HUES6 (cell line): ENCODE results near the gene TRABD2B.

Experiments
- H3K27ac ChIP-seq: 2 replicates; pipeline ENCODE4 v1.7.0; 2013; ENCODE audit warnings: low read depth, mild to moderate bottlenecking, low read length, inconsistent platforms
- H3K27me3 ChIP-seq: 2 replicates; pipeline ENCODE4 v1.6.1; 2013; ENCODE audit warnings: low read length; ENCODE audit not compliant: control insufficient read depth, insufficient read depth
- H3K36me3 ChIP-seq: 2 replicates; pipeline ENCODE4 v1.6.1; 2013; ENCODE audit warnings: low read length; ENCODE audit not compliant: control insufficient read depth, insufficient read depth
- H3K4me1 ChIP-seq: 2 replicates; pipeline ENCODE4 v1.6.1; 2013; ENCODE audit warnings: low read length; ENCODE audit not compliant: control insufficient read depth, insufficient read depth
- H3K4me3 ChIP-seq: 2 replicates; pipeline ENCODE4 v1.5.1; 2013; ENCODE audit warnings: low read depth, low read length
- H3K9ac ChIP-seq: one replicate; pipeline ENCODE4 v1.6.1; 2013; ENCODE audit warnings: mild to moderate bottlenecking, low read length
- H3K9me3 ChIP-seq: 2 replicates; pipeline ENCODE4 v1.6.1; 2013; ENCODE audit warnings: low read depth, low read length; ENCODE audit not compliant: control insufficient read depth, insufficient read depth

The TRABD2B gene

DNA sequence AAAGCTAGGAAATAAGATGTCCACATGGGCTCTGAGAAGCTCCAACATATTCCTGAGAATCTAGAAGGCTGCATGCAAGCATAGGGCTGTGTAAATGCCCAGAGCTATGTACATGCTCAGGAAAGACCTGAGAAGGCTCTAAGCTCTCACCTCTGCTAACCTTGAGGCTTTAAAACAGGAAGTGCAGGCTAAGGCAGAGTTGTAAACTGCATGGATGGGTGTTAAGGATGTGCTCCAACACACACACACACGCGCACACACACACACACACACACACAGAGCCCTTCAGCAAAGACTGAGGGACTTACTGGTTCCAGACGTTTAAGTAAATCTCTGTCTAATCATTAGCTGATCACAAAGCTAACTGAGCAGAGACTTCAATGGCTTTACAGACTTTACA lies 162.9 kb downstream of the TRABD2B start:
- H3K27me3 ChIP-seq, result no peaks in the 10 kb centered on the region
- H3K9me3 ChIP-seq, result peaks cover 19% of the 10 kb centered on the region
- H3K4me3 ChIP-seq, result no peak overlapping the region
- H3K36me3 ChIP-seq, result no peaks in the 10 kb centered on the region
- H3K9ac ChIP-seq, result no peak overlapping the region
- no peak overlapping the region for H3K27ac ChIP-seq
- H3K4me1 ChIP-seq, result peaks cover 11% of the 10 kb centered on the region

DNA sequence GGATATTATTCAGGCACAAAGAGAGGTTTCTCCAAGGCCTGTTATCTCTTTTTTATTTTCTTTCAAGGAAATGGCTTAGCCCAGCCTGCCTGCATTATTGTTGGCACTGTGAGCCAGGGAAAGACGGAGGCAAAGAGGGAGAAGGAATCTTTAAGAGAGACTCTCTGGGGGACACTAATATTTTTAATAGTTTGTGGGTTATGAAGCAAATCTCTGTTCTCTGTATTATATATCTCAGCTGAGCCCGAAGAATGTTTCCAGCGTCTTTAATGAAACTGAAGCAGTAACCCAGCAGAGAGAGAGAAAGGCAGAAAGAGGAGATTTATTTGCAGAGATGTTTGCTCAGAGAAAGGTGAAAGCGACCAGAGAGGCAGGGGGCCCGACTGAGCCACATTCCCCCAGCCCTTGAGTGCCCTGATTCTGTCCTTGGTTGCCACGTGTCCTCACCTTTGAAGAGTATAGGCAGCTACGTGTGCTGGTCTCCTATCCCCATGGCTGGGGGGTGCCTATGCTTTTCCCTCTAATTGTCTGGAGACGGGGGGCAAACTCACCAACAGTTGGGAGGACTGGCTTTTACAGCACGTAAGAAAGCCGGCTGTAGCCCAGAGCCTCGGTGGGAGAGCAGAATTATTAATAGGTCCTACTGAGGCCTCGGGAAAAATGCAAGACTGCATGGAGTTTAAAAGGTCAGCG lies 166.4 kb downstream of the TRABD2B start:
- H3K4me1 ChIP-seq, result peaks cover 11% of the 10 kb centered on the region
- no peak overlapping the region for H3K27ac ChIP-seq
- H3K36me3 ChIP-seq, result no peaks in the 10 kb centered on the region
- no peak overlapping the region for H3K4me3 ChIP-seq
- H3K9ac ChIP-seq, result no peak overlapping the region
- H3K27me3 ChIP-seq, result no peaks in the 10 kb centered on the region
- peaks cover 16% of the 10 kb centered on the region for H3K9me3 ChIP-seq

DNA sequence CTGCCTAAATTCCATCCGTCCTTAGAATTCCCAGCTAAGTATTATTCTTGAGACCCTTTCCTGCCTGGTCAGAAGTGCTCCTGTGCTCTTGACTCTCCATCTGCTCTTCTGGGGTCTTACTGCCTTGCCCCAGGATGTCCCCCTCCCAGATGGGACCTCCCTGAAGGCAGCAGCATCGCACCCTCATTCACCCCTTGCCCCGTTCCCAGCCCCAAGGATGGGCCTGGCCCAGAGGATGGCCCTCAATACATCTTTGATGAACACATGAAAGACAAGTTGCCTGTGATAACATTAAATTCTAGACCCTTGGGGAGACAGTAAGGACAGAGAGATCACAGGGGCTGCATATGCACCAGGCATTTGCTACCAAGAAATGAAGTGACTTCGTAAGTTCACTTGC lies 167.2 kb downstream of the TRABD2B start:
- no peaks in the 10 kb centered on the region for H3K36me3 ChIP-seq
- peaks cover 9% of the 10 kb centered on the region for H3K9me3 ChIP-seq
- H3K27ac ChIP-seq, result no peak overlapping the region
- no peak overlapping the region for H3K9ac ChIP-seq
- no peak overlapping the region for H3K4me3 ChIP-seq
- H3K4me1 ChIP-seq, result peaks cover 11% of the 10 kb centered on the region
- no peaks in the 10 kb centered on the region for H3K27me3 ChIP-seq

DNA sequence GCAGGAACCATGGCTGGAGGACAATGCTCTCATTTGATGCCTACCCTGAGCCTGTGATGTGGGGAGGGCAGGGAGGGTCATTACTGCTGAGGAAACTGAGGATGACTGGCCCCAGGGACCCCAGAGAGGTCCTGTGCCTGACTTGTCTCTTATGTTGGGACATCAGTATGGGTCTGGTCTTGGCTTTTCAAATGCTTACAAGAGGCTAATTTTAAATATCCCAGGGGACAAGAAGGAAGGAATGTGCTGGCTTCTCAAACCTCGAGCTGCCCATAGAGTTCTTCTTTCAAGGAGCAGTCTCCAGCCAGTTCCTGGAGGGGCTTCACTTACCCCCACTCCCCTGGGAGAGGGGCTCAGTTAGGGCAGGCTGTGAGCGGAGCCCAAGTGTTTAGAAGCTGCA lies 168.2 kb downstream of the TRABD2B start:
- Histone ChIP-seq H3K9me3 (peaks cover 1% of the 10 kb centered on the region; the same call in 1 of the 2 replicates), H3K4me1 (peaks cover 11% of the 10 kb centered on the region), H3K9ac (no peak overlapping the region), H3K27me3 (no peaks in the 10 kb centered on the region), H3K27ac (no peak overlapping the region), H3K36me3 (no peaks in the 10 kb centered on the region), H3K4me3 (no peak overlapping the region)

DNA sequence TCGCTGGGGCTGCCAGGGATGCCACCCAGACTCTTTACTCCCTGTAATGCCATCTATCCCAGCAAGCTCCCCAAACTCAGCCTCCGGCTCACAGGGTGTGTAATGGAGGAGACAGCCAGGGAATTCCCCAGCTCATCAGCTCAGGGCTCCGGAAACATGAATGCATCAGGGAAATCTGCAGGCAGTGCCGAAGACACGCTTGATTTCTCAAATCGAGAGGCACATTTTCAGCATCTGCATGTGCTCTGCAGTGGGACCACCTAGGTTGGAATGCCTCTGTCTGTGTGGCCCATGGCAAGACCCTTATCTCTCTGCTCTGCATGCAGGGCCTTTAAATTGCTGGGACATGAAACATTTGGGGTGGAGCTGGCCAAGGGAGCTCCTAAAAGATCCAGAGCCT lies 170.1 kb downstream of the TRABD2B start:
- Histone ChIP-seq H3K9me3 (no peaks in the 10 kb centered on the region), H3K4me3 (no peak overlapping the region), H3K9ac (no peak overlapping the region), H3K27me3 (no peaks in the 10 kb centered on the region), H3K27ac (no peak overlapping the region), H3K4me1 (peaks cover 11% of the 10 kb centered on the region), H3K36me3 (no peaks in the 10 kb centered on the region)

DNA sequence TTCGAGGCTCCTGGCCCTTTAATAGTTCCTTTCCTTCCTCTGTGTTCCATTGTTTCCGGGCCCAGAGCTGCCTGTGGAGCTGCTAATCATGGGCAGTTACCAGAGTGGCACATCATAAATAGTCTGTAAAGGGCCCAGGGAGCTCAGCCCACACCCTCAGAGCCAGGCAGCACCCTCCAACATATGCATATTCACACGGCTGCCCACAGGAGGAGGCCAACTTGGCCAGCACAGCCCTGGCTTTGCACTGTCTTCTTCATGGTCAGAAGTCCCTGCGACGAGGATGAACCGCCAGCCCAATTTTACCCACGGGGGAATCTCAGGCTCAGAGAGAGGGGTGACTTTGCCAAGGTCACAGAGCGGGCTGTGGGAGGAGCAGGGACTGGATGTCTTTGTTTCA lies 172.5 kb downstream of the TRABD2B start:
- Histone ChIP-seq H3K9ac (no peak overlapping the region), H3K4me3 (no peak overlapping the region), H3K9me3 (no peaks in the 10 kb centered on the region), H3K27ac (no peak overlapping the region), H3K4me1 (no peaks in the 10 kb centered on the region; the same call in 1 of the 2 replicates), H3K27me3 (no peaks in the 10 kb centered on the region), H3K36me3 (no peaks in the 10 kb centered on the region)

DNA sequence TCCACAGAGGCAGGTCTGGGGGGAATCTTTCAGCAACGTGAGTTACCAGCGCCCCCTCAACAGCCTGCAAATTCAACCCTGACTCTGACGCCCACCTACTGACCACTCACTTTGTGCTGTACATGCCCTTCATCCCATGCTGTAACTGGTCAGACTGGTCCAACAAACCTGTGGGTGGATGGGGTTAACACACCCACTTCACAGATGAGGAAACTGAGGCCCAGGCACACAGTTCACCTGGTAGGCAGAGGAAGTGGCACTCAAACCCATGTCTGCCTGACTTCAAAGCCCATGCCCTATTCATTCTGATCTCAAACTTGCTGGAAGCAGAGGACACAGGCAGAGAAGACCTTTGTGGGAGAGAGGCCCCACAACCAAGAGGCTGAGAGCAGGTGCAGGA lies 172.9 kb downstream of the TRABD2B start:
- no peak overlapping the region for H3K4me3 ChIP-seq
- H3K4me1 ChIP-seq, result no peaks in the 10 kb centered on the region; the same call in 1 of the 2 replicates
- no peak overlapping the region for H3K9ac ChIP-seq
- H3K27me3 ChIP-seq, result no peaks in the 10 kb centered on the region
- H3K27ac ChIP-seq, result no peak overlapping the region
- no peaks in the 10 kb centered on the region for H3K9me3 ChIP-seq
- H3K36me3 ChIP-seq, result no peaks in the 10 kb centered on the region

DNA sequence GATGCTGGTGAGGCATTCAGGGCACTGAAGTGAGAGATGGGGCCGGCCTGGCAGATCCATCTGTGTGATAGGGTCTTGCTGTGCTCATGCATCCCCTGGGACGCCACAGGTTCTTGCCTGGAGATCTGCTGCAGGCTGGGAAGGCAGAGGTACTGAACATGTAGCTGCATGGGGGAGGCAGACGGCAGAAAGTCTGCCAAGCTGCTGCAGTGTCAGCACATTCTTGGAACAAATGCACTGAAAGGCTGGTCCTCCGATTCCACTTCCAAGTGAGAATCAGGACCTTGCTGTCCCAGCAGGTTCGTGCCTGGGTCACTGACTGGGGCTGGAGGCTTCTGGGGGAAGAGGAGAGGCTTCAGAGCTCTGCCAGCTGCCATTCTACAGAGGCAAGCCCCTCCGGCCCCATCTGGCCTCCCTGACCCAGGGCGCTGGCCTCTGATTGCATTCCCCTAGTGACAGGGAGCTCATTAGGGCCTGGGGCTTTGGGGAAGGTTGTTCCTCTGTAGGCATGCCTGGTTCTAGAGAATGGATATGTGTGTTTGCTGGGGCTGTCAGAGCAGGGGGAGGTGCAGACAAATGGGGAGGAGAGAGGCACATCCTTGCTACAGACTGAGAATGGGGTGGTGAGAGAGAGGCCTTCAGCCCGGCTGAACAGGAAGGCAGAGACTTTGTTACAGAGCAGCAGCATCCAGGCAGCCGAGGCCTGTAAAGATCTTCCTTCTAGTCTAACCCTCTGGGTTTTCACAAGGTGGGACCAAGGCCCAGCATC lies 174.0 kb downstream of the TRABD2B start:
- H3K4me1 ChIP-seq, result no peaks in the 10 kb centered on the region; the same call in 1 of the 2 replicates
- no peaks in the 10 kb centered on the region for H3K36me3 ChIP-seq
- no peak overlapping the region for H3K4me3 ChIP-seq
- no peak overlapping the region for H3K27ac ChIP-seq
- no peaks in the 10 kb centered on the region for H3K9me3 ChIP-seq
- no peaks in the 10 kb centered on the region for H3K27me3 ChIP-seq
- no peak overlapping the region for H3K9ac ChIP-seq

DNA sequence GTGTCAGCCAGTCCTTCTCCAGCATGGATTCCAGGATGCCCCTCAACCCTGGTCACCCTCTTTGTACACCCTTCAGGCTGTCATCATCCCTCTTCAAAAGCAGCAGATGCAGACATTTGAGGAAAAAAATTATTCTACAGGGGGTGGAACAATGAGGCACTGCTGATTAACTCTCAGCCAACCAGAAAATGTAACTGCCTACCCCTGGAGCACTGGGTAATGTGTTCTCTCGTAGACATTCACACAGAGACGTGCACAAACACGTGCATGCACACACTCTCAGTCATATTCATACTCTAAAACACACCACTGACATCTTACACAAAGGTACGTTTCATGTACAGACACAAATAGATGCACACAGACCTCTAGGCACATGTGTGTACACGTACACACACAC lies 175.4 kb downstream of the TRABD2B start:
- H3K27me3 ChIP-seq, result no peaks in the 10 kb centered on the region
- no peak overlapping the region for H3K27ac ChIP-seq
- H3K4me3 ChIP-seq, result no peak overlapping the region
- no peaks in the 10 kb centered on the region for H3K36me3 ChIP-seq
- no peaks in the 10 kb centered on the region for H3K4me1 ChIP-seq
- H3K9ac ChIP-seq, result no peak overlapping the region
- H3K9me3 ChIP-seq, result no peaks in the 10 kb centered on the region

DNA sequence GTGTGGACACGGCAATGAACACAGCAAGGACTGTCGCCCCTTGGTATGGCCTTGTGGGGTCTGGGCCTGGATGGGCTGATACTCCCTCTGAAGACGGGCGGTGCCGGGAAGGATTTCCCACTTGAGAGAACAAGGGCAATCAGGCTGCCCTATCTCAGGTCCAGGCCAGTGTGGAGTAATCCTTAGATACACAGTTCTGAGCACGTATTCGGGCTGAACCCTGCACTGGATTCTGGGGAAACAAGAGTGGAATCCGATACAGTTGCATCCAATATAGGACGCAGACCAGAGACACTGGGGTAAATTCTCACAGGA lies 177.7 kb downstream of the TRABD2B start:
- H3K4me3 ChIP-seq, result no peak overlapping the region
- H3K27me3 ChIP-seq, result no peaks in the 10 kb centered on the region
- no peaks in the 10 kb centered on the region for H3K36me3 ChIP-seq
- no peak overlapping the region for H3K9ac ChIP-seq
- H3K4me1 ChIP-seq, result peaks cover 6% of the 10 kb centered on the region; the same call in 1 of the 2 replicates
- H3K9me3 ChIP-seq, result no peaks in the 10 kb centered on the region
- H3K27ac ChIP-seq, result no peak overlapping the region

DNA sequence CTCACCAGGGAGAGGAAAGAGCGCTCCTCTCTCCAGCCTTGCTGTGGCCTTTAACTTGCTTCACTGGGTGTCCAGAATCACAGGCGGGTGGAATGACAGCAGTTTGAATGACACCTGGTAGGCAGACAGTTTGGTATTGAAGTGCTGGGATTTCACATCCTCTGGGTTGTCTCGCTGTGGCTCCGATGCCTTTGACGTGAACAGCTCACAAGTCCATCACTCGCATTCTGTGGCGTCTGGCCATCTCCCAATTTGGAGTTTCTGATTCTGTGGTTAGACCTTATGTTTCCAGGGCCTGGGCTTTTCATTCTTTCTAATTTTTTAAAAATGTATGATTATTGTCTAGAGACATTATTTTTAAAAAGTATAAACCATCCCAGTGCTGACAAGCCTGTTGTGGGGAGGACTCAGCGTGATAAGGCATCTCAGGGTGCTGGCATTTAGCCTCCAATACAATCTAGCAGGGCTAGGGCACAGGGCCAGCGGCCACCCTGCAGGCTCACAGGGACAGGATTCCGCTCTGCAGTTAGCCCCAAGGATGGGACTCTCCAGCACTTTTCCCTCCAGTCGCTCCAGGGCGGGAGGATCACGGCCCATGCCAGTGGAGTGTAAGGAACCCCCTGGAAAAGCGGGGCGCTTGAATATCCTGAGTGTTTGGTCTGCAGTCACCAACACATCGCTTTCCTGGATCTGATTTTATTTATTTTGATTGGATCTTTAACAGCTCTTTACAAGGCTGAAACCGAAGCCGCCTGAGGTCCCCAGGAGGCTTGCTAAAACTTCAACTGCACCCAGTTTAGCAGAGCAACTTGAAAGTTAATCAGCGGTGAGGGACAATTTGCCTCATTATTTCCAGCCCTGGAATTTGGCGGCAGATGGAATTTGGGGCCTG lies 178.3 kb downstream of the TRABD2B start:
- no peaks in the 10 kb centered on the region for H3K9me3 ChIP-seq
- H3K27me3 ChIP-seq, result no peaks in the 10 kb centered on the region
- H3K4me3 ChIP-seq, result no peak overlapping the region
- no peak overlapping the region for H3K9ac ChIP-seq
- no peaks in the 10 kb centered on the region for H3K36me3 ChIP-seq
- H3K27ac ChIP-seq, result no peak overlapping the region
- H3K4me1 ChIP-seq, result peaks cover 12% of the 10 kb centered on the region; the same call in 1 of the 2 replicates
